Measurements from ENCODE around the gene PPP4R4.

The PPP4R4 gene

GRCh38 chr14:94312481-94313246 is 138.5 kb downstream of the PPP4R4 start:
- no peak for DNase-seq

DNA sequence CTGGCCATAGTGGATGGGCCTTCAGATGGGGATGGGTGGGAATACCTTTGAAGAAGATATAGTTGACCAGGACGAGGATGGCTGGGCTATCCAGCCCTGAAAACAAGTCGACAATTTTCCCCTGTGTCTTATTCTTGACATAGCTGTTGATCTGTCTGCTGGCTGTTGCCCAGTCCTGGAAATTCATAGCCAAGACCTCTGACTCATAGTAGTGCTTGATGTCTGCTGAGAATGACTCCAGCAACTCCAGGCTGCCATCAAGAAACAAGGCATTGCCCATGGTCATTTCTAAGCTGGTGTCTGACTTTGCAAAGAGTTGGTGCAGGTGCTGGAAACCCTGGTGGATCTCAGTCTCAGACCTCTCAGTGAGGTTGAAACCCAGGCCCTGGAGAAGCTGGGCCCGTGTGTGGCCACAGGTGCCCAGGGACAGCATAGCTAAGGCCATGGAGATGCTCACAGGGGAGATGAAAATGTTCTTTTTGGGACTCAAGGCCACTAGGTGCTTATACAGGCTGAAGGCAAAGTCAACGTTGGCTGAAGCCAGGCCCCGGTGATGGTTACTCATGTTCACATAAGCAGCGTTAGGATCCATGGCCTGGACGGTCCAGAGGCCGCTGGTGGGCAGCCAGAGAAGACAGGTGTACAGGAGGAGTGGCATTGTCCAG is 140.0 kb downstream of the PPP4R4 start:
- DNase-seq: no peak

DNA sequence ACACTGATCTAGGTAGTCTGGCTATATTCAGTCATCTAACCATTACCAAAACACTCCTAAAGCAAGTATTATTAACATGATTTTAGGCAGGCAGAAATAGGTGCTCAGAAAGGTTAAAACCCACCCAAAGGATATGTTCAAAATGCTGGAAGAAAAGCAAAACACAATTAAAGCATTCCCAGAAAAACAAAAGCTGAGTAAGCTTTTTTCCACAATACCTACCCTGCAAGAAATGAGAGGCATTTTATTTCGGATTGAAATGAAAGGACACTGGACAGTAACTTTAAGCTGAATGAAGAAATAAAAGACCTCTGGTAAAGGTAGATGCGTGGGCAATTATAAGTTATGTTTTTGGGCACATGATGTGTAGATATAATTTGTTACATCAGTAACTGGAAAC is 140.8 kb downstream of the PPP4R4 start:
- no peak for DNase-seq

- DNase-seq: no peak
Observed at GRCh38 chr14:94316692-94317091, 142.6 kb downstream of the PPP4R4 start.

- no peak for DNase-seq
Observed at GRCh38 chr14:94317259-94317658, 143.1 kb downstream of the PPP4R4 start.

GRCh38 chr14:94320243-94320642 is 146.1 kb downstream of the PPP4R4 start:
- DNase-seq: no peak

GRCh38 chr14:94321421-94322271 is 147.5 kb downstream of the PPP4R4 start:
- DNase-seq: no peak

GRCh38 chr14:94322648-94323570 is 148.8 kb downstream of the PPP4R4 start, which contains the start of gene SERPINA6:
TSS of gene SERPINA6 (minus strand) at chr14:94323336. CDS start at chr14:94314648, 8,688 bp downstream.
- DNase-seq: no peak

DNA sequence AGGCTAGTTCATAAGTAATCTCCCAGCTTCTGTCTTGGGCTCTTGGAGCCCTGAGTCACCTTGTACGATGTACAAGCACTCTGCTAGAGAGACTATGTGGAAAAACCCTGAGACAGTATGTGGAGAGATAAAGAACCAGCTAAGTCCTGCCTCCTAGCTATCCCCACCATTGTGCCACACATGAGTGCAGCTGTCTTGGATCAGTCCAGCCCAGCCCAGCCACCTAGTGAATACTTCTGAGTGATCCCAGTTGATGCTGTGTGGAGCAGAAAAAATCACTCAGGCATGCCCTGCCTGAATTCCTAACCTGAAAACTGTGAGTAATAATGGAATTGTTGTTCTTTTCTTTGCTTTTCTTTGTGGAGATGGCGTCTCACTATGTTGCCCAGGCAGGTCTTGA is 154.1 kb downstream of the PPP4R4 start:
- DNase-seq: no peak

Data from NCI-H187 treated with DMSO at 0.1 percent for 48 hours (cell line).